IMR-90 (cell line): ENCODE data around the gene PTPRK. TPM values are rescaled to one million over a fixed set of nuclear protein-coding genes. Genes with fewer than 3 reads are reported as not detected.

ENCODE experiments used
- ATAC-seq: fragments of 200-7000 bp; cut with Tn5 transposase; 2 replicates; pipeline ENCODE4 v1.9.1; 2020; ENCODE audit warnings: low read depth, mild to moderate bottlenecking, moderate library complexity
- BruUV-seq: library from RNA; stranded (reverse); fragments of 400-500 nt; replicated peaks from 2 replicates; lab custom pipeline; 2021; lab: Mats Ljungman, UMichigan
- CTCF ChIA-PET: fragments of 300-600 bp; formaldehyde crosslinking; extraction: SDS; loops from one replicate; lab custom pipeline; 2021; ENCODE audit warnings: antibody characterized with exemption; lab: Yijun Ruan, JAX
- POLR2A ChIA-PET: fragments of 300-600 bp; sonication (Branson Sonifier 250); formaldehyde crosslinking; loops from one replicate; lab custom pipeline; 2022; ENCODE audit warnings: antibody characterized with exemption; ENCODE audit not compliant: unreplicated experiment; lab: Charles Lee
- DNase-seq: peaks from one replicate; pipeline ENCODE4 v3.0.0; 2013
- H2AFZ ChIP-seq: replicated peaks from 2 replicates; pipeline ENCODE3; 2013; ENCODE audit warnings: low read length, mild to moderate bottlenecking; ENCODE audit not compliant: poor library complexity
- H2AK5ac ChIP-seq: 2 replicates; pipeline ENCODE4 v1.6.1; 2013; ENCODE audit warnings: low read depth, low read length, inconsistent platforms
- H2AK9ac ChIP-seq: replicated peaks from 2 replicates; pipeline ENCODE3; 2013; ENCODE audit warnings: mild to moderate bottlenecking, low read depth, low read length, moderate library complexity; ENCODE audit not compliant: poor library complexity
- H2BK120ac ChIP-seq: 2 replicates; pipeline ENCODE4 v1.6.1; 2013; ENCODE audit warnings: low read depth, low read length, inconsistent platforms
- H2BK15ac ChIP-seq: 3 replicates; pipeline ENCODE4 v1.6.1; 2013; ENCODE audit warnings: low read depth, low read length, inconsistent platforms
- H2BK20ac ChIP-seq: 2 replicates; pipeline ENCODE4 v1.6.1; 2013; ENCODE audit warnings: low read depth, mild to moderate bottlenecking, inconsistent platforms, low read length, moderate library complexity
- H2BK5ac ChIP-seq: 2 replicates; pipeline ENCODE4 v1.6.1; 2013; ENCODE audit warnings: mild to moderate bottlenecking, low read depth, low read length, inconsistent platforms; ENCODE audit not compliant: poor library complexity, severe bottlenecking
- H3K14ac ChIP-seq: replicated peaks from 2 replicates; pipeline ENCODE4 v1.6.1; 2013; ENCODE audit warnings: low read depth, low read length, inconsistent platforms
- H3K18ac ChIP-seq: 2 replicates; pipeline ENCODE4 v1.6.1; 2013; ENCODE audit warnings: low read depth, low read length, control low read depth
- H3K23ac ChIP-seq: 2 replicates; pipeline ENCODE4 v1.6.1; 2013; ENCODE audit warnings: low read depth, low read length, inconsistent platforms
- H3K27ac ChIP-seq: 2 replicates; pipeline ENCODE4 v1.5.1; 2013; ENCODE audit warnings: mild to moderate bottlenecking, control low read depth, low read length; ENCODE audit not compliant: insufficient read depth
- H3K27me3 ChIP-seq: 2 replicates; pipeline ENCODE4 v1.6.1; 2013; ENCODE audit warnings: low read length; ENCODE audit not compliant: control insufficient read depth, insufficient read depth
- H3K36me3 ChIP-seq: 2 replicates; pipeline ENCODE4 v1.6.1; 2013; ENCODE audit warnings: low read length, mixed read lengths; ENCODE audit not compliant: control insufficient read depth, insufficient read depth
- H3K4ac ChIP-seq: 2 replicates; pipeline ENCODE4 v1.6.1; 2013; ENCODE audit warnings: low read depth, low read length, inconsistent platforms
- H3K4me1 ChIP-seq: 2 replicates; pipeline ENCODE4 v1.6.1; 2013; ENCODE audit warnings: low read length, mixed read lengths; ENCODE audit not compliant: control insufficient read depth, insufficient read depth
- H3K4me2 ChIP-seq: 2 replicates; pipeline ENCODE4 v1.6.1; 2013; ENCODE audit warnings: low read depth, mild to moderate bottlenecking, control low read depth, low read length, moderate library complexity
- H3K4me3 ChIP-seq: 2 replicates; pipeline ENCODE4 v1.5.1; 2013; ENCODE audit warnings: low read depth, mild to moderate bottlenecking, control low read depth, low read length, moderate library complexity; ENCODE audit not compliant: insufficient read depth
- H3K56ac ChIP-seq: 2 replicates; pipeline ENCODE4 v1.6.1; 2013; ENCODE audit warnings: low read length, inconsistent platforms; ENCODE audit not compliant: insufficient read depth; ENCODE audit errors: extremely low read depth
- H3K79me1 ChIP-seq, 2 experiments: 2 replicates each; pipeline ENCODE4 v1.6.1; 2013; ENCODE audit warnings: low read length in 2 of 2, inconsistent platforms in 1 of 2, low read depth in 1 of 2
- H3K9ac ChIP-seq: 2 replicates; pipeline ENCODE4 v1.6.1; 2013; ENCODE audit warnings: low read depth, low read length, control low read depth
- H3K9me1 ChIP-seq: 2 replicates; pipeline ENCODE4 v1.6.1; 2013; ENCODE audit warnings: low read length, inconsistent platforms; ENCODE audit not compliant: insufficient read depth
- H3K9me3 ChIP-seq: 2 replicates; pipeline ENCODE4 v1.6.1; 2013; ENCODE audit warnings: low read length; ENCODE audit not compliant: control insufficient read depth, insufficient read depth
- H4K20me1 ChIP-seq: 2 replicates; pipeline ENCODE4 v1.6.1; 2013; ENCODE audit warnings: low read length, inconsistent platforms; ENCODE audit not compliant: insufficient read depth
- H4K5ac ChIP-seq: 2 replicates; pipeline ENCODE4 v1.6.1; 2013; ENCODE audit warnings: mild to moderate bottlenecking, low read depth, low read length, control low read depth
- H4K8ac ChIP-seq, 2 experiments: 2 replicates each; pipeline ENCODE4 v1.6.1; 2013; ENCODE audit warnings: low read depth in 2 of 2, low read length in 2 of 2, control low read depth in 1 of 2, inconsistent platforms in 1 of 2
- H4K91ac ChIP-seq: 2 replicates; pipeline ENCODE4 v1.6.1; 2013; ENCODE audit warnings: low read depth, low read length, inconsistent platforms; ENCODE audit not compliant: insufficient read depth
- BHLHE40 ChIP-seq: fragments of 150-350 bp; IDR thresholded peaks from 2 replicates; pipeline ENCODE4 v1.6.1; 2016; ENCODE audit warnings: mild to moderate bottlenecking, low read depth, low read length
- CEBPB ChIP-seq: IDR thresholded peaks from 2 replicates; pipeline ENCODE4 v1.6.1; 2012; ENCODE audit warnings: low read depth, low read length, improper control_type of control experiment
- FOS ChIP-seq: fragments of 150-350 bp; IDR thresholded peaks from 2 replicates; pipeline ENCODE4 v1.6.1; 2016; ENCODE audit warnings: low read depth, low read length
- MAZ ChIP-seq: IDR thresholded peaks from 2 replicates; pipeline ENCODE4 v1.6.1; 2012; ENCODE audit warnings: low read depth, mild to moderate bottlenecking, low read length, improper control_type of control experiment, moderate library complexity, borderline replicate concordance
- MXI1 ChIP-seq: IDR thresholded peaks from 2 replicates; pipeline ENCODE4 v1.6.1; 2012; ENCODE audit warnings: low read depth, mild to moderate bottlenecking, low read length, moderate library complexity, borderline replicate concordance
- RAD21 ChIP-seq: IDR thresholded peaks from 2 replicates; pipeline ENCODE4 v1.6.1; 2012; ENCODE audit warnings: low read length, improper control_type of control experiment
- RCOR1 ChIP-seq: IDR thresholded peaks from 2 replicates; pipeline ENCODE4 v1.6.1; 2012; ENCODE audit warnings: mild to moderate bottlenecking, low read length, improper control_type of control experiment; ENCODE audit not compliant: insufficient replicate concordance
- SMC3 ChIP-seq: fragments of 150-350 bp; IDR thresholded peaks from 2 replicates; pipeline ENCODE4 v1.6.1; 2016; ENCODE audit warnings: low read depth, mild to moderate bottlenecking, antibody characterized with exemption, low read length, moderate library complexity
- WGBS, 2 experiments: methylation state at CpG; one replicate each; pipeline versions ENCODE4 v1.1.5 to v1.1.7; 2013; ENCODE audit warnings: missing lambda C conversion rate in 2 of 2; ENCODE audit not compliant: insufficient read length in 1 of 2; ENCODE audit errors: extremely low coverage in 2 of 2; 5-methylcytosine and 5-hydroxymethylcytosine counted together
- dilution Hi-C: fragments of 300-500 bp; cut with HindIII; formaldehyde crosslinking; loops from one replicate; pipeline ENCODE4 v1.14.3; 2018; ENCODE audit warnings: low sequenced_read_pairs; ENCODE audit not compliant: unreplicated experiment
- in situ Hi-C: fragments of 300-500 bp; cut with MboI; formaldehyde crosslinking; loops from 3 replicates; pipeline ENCODE4 v1.14.3; 2019; ENCODE audit warnings: low sequenced_read_pairs, inconsistent platforms, mixed read lengths
- intact Hi-C: fragments of 100-400 bp; cut with micrococcal nuclease; formaldehyde crosslinking; loops from 2 replicates; pipeline ENCODE4 v1.10.0; 2022
- polyA plus RNA-seq, 3 experiments: library from polyadenylated mRNA; depleted of rRNA; stranded (reverse); fragments of >200 nt; gene quantifications; 2 replicates each; pipeline ENCODE4 v1.2.3, GENCODE V29; 2012; ENCODE audit warnings: low replicate concordance in 1 of 3
- total RNA-seq: library from RNA; depleted of rRNA; stranded (reverse); fragments of >200 nt; gene quantifications from 2 replicates; pipeline ENCODE4 v1.2.3, GENCODE V29; 2012
- TF ChIP-seq, protein P1 (sequence below): conservative IDR thresholded peaks from 2 replicates; pipeline ENCODE4 v1.5.1; 2012; ENCODE audit warnings: mild to moderate bottlenecking, low read depth, low read length, improper control_type of control experiment
- TF ChIP-seq, protein P2 (sequence below): fragments of 150-350 bp; IDR thresholded peaks from 2 replicates; pipeline ENCODE4 v1.6.1; 2016; ENCODE audit warnings: low read depth, mild to moderate bottlenecking, low read length, moderate library complexity, borderline replicate concordance

The PTPRK gene
- total and polyA plus RNA-seq, 2 of the 4 experiments (the other 2 are of a cell fraction): 18.0 to 80.8 TPM

DNA sequence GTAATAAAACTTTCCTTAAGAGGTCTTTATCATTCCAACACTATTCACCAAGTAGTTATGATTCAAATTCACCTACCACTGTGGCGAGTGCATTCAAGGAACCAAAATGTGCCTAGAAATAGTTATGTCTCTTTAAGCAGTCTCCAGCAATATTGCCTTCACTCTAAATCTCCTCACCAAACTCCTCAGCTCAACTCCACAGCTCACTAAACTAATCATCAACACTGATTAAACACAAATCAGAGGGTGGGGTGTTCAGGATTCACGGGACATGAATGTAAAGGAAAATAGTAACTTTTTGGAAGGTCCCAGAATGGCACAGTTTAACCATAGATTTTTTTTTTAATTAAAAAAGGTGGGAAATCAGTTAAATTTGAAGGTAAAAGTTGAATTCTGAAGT, 549.0 kb downstream of the PTPRK start:
- Histone ChIP-seq H3K14ac (no peak overlapping the region), H3K4ac (no peak overlapping the region), H3K9me1 (no peaks in the 10 kb centered on the region), H2AFZ (no peak overlapping the region), H4K8ac (peak overlapping the region in 1 of 2 experiments; percentile 23; a peak in 1 of 4 replicates), H3K9ac (no peak overlapping the region), H3K56ac (no peak overlapping the region), H3K9me3 (no peaks in the 10 kb centered on the region), H3K27ac (no peak overlapping the region), H3K4me2 (no peak overlapping the region), H2BK5ac (no peak overlapping the region), H3K79me1 (no peaks in the 10 kb centered on the region), H4K91ac (no peak overlapping the region), H2AK5ac (no peak overlapping the region), H2BK120ac (no peak overlapping the region), H3K4me3 (no peak overlapping the region), H2AK9ac (no peak overlapping the region), H4K20me1 (no peaks in the 10 kb centered on the region), H3K27me3 (no peaks in the 10 kb centered on the region), H3K4me1 (peaks cover 5% of the 10 kb centered on the region), H3K23ac (no peak overlapping the region), H2BK20ac (peak overlapping the region; percentile 67; the same call in 1 of the 2 replicates), H4K5ac (no peak overlapping the region), H3K36me3 (peaks cover 24% of the 10 kb centered on the region), H2BK15ac (no peak overlapping the region), H3K18ac (no peak overlapping the region; the same call in 1 of the 2 replicates)
- ChIA-PET POLR2A (no interaction called here), CTCF (interaction anchor here (0.6 kb wide), 1 partner anchor 471 kb away, joined by 3 read pairs; no protein-coding TSS in a partner anchor)
- in situ Hi-C loops: no loop called here
- dilution Hi-C loops: no loop called here
- no TSS peak for BruUV-seq
- intact Hi-C loops: no loop called here
- no peak for ATAC-seq
- WGBS, 2 experiments: no CpG with 5 or more reads among the region's 2 CpGs
- TF ChIP-seq BHLHE40 (no peak), MXI1 (no peak), FOS (no peak), RAD21 (no peak), RCOR1 (no peak), MAZ (no peak), CEBPB (no peak), SMC3 (no peak)
- TF ChIP-seq, protein P1, sequence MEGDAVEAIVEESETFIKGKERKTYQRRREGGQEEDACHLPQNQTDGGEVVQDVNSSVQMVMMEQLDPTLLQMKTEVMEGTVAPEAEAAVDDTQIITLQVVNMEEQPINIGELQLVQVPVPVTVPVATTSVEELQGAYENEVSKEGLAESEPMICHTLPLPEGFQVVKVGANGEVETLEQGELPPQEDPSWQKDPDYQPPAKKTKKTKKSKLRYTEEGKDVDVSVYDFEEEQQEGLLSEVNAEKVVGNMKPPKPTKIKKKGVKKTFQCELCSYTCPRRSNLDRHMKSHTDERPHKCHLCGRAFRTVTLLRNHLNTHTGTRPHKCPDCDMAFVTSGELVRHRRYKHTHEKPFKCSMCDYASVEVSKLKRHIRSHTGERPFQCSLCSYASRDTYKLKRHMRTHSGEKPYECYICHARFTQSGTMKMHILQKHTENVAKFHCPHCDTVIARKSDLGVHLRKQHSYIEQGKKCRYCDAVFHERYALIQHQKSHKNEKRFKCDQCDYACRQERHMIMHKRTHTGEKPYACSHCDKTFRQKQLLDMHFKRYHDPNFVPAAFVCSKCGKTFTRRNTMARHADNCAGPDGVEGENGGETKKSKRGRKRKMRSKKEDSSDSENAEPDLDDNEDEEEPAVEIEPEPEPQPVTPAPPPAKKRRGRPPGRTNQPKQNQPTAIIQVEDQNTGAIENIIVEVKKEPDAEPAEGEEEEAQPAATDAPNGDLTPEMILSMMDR: no peak
- TF ChIP-seq, protein P2, sequence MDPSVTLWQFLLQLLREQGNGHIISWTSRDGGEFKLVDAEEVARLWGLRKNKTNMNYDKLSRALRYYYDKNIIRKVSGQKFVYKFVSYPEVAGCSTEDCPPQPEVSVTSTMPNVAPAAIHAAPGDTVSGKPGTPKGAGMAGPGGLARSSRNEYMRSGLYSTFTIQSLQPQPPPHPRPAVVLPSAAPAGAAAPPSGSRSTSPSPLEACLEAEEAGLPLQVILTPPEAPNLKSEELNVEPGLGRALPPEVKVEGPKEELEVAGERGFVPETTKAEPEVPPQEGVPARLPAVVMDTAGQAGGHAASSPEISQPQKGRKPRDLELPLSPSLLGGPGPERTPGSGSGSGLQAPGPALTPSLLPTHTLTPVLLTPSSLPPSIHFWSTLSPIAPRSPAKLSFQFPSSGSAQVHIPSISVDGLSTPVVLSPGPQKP: no peak
- no peak for DNase-seq
